Activated naive CD4-positive, alpha-beta T cell treated with anti-CD3 and anti-CD28 coated beads, Interleukin-2, amount 10 ng/mL, durations not matched to agents 7 days and 5 days (primary cell): ENCODE measurements around the gene TBRG4.
A peak's percentile ranks its signal among the peaks of the same experiment; 100 is the strongest.
"Not testable (repeated sequence)": the region's sequence is repeated elsewhere in the genome, so short reads cannot be mapped to it uniquely, and the experiment has no call there.

Experiments
- CTCF ChIA-PET: fragments of 350-600 bp; sonication (Branson Sonifier 250); formaldehyde crosslinking; loops from one replicate; lab custom pipeline; 2021; ENCODE audit warnings: antibody characterized with exemption; lab: Charles Lee
- DNase-seq: peaks from one replicate; pipeline ENCODE4 v3.0.0-alpha.2; 2020
- H3K27ac Mint-ChIP-seq: one replicate; pipeline ENCODE4 v1.8.0; 2021; ENCODE audit warnings: mild to moderate bottlenecking, moderate library complexity, mixed read lengths
- H3K27me3 Mint-ChIP-seq: one replicate; pipeline ENCODE4 v1.8.0; 2021; ENCODE audit warnings: mild to moderate bottlenecking, mixed read lengths
- H3K36me3 Mint-ChIP-seq: one replicate; pipeline ENCODE4 v1.8.0; 2021; ENCODE audit warnings: mixed read lengths
- H3K4me1 Mint-ChIP-seq: one replicate; pipeline ENCODE4 v1.8.0; 2021; ENCODE audit warnings: mixed read lengths
- H3K4me3 Mint-ChIP-seq: one replicate; pipeline ENCODE4 v1.8.0; 2021; ENCODE audit warnings: mild to moderate bottlenecking, moderate library complexity, mixed read lengths
- H3K9me3 Mint-ChIP-seq: one replicate; pipeline ENCODE4 v1.8.0; 2021; ENCODE audit warnings: mixed read lengths

The TBRG4 gene

GRCh38 chr7:45118292-45118691 is 6.8 kb upstream of the TBRG4 start:
- Mint-ChIP-seq H3K9me3 (no peaks in the 10 kb centered on the region), H3K36me3 (no peaks in the 10 kb centered on the region), H3K27me3 (peaks cover 31% of the 10 kb centered on the region), H3K4me1 (peaks cover 38% of the 10 kb centered on the region), H3K27ac (peak overlapping the region; percentile 35), H3K4me3 (no peak overlapping the region)
- no peak for DNase-seq
- CTCF ChIA-PET: interaction anchor here (0.7 to 0.8 kb wide), 2 partner anchors 18 to 157 kb away, joined by 3 to 4 read pairs; no protein-coding TSS in a partner anchor

- Mint-ChIP-seq H3K36me3 (peaks cover 1% of the 10 kb centered on the region), H3K9me3 (no peaks in the 10 kb centered on the region), H3K4me3 (no peak overlapping the region), H3K4me1 (peaks cover 37% of the 10 kb centered on the region), H3K27me3 (peaks cover 35% of the 10 kb centered on the region), H3K27ac (no peak overlapping the region)
- no peak for DNase-seq
- CTCF ChIA-PET: interaction anchor here (0.6 to 1.6 kb wide), 3 partner anchors 19 to 142 kb away, joined by 3 read pairs; no protein-coding TSS in a partner anchor
Observed at GRCh38 chr7:45117582-45117981, 6.1 kb upstream of the TBRG4 start.

- Mint-ChIP-seq H3K27me3 (peaks cover 41% of the 10 kb centered on the region), H3K27ac (no peak overlapping the region), H3K4me1 (peaks cover 41% of the 10 kb centered on the region), H3K36me3 (peaks cover 13% of the 10 kb centered on the region), H3K9me3 (no peaks in the 10 kb centered on the region), H3K4me3 (no peak overlapping the region)
- no peak for DNase-seq
- CTCF ChIA-PET: interaction anchor here (0.5 to 1.6 kb wide), 2 partner anchors 88 to 115 kb away, joined by 3 to 4 read pairs; no protein-coding TSS in a partner anchor
Observed at GRCh38 chr7:45116048-45116447, 4.6 kb upstream of the TBRG4 start.

- Mint-ChIP-seq H3K36me3 (peaks cover 20% of the 10 kb centered on the region), H3K4me1 (peaks cover 46% of the 10 kb centered on the region), H3K27me3 (peaks cover 41% of the 10 kb centered on the region), H3K27ac (no peak overlapping the region), H3K4me3 (no peak overlapping the region), H3K9me3 (no peaks in the 10 kb centered on the region)
- no peak for DNase-seq
- CTCF ChIA-PET: interaction anchor here (0.6 to 4.5 kb wide), 5 partner anchors 8 to 332 kb away, joined by 3 to 14 read pairs (median 4); no protein-coding TSS in a partner anchor
Observed at GRCh38 chr7:45114926-45115325, 3.4 kb upstream of the TBRG4 start.

- H3K4me1 Mint-ChIP-seq: peaks cover 44% of the 10 kb centered on the region
- CTCF ChIA-PET: interaction anchor here (1.0 to 4.5 kb wide), 4 partner anchors 21 to 141 kb away, joined by 4 to 14 read pairs (median 4); no protein-coding TSS in a partner anchor
- H3K4me3 Mint-ChIP-seq, DNase-seq, H3K27ac Mint-ChIP-seq, H3K9me3 Mint-ChIP-seq: not testable (repeated sequence)
- H3K27me3 Mint-ChIP-seq: peaks cover 41% of the 10 kb centered on the region
- H3K36me3 Mint-ChIP-seq: peaks cover 22% of the 10 kb centered on the region
Observed at GRCh38 chr7:45114257-45114656, 2.8 kb upstream of the TBRG4 start.

- no peak for DNase-seq
- peaks cover 35% of the 10 kb centered on the region for H3K36me3 Mint-ChIP-seq
- peak overlapping the region; percentile 99 for H3K27ac Mint-ChIP-seq
- H3K4me1 Mint-ChIP-seq: peaks cover 52% of the 10 kb centered on the region
- no peaks in the 10 kb centered on the region for H3K9me3 Mint-ChIP-seq
- H3K27me3 Mint-ChIP-seq: peaks cover 41% of the 10 kb centered on the region
- CTCF ChIA-PET: interaction anchor here (0.6 to 4.5 kb wide), 4 partner anchors 23 to 139 kb away, joined by 3 to 14 read pairs (median 4); no protein-coding TSS in a partner anchor
- peak overlapping the region; percentile 97 for H3K4me3 Mint-ChIP-seq
Observed at GRCh38 chr7:45112648-45113047, 1.2 kb upstream of the TBRG4 start.

- peaks cover 54% of the 10 kb centered on the region for H3K4me1 Mint-ChIP-seq
- H3K4me3 Mint-ChIP-seq: peak overlapping the region; percentile 41
- peaks cover 52% of the 10 kb centered on the region for H3K36me3 Mint-ChIP-seq
- DNase-seq: no peak
- peak overlapping the region; percentile 67 for H3K27ac Mint-ChIP-seq
- peaks cover 10% of the 10 kb centered on the region for H3K27me3 Mint-ChIP-seq
- CTCF ChIA-PET: no interaction called here
- no peaks in the 10 kb centered on the region for H3K9me3 Mint-ChIP-seq
Observed at GRCh38 chr7:45108863-45109262, 2.6 kb downstream of the TBRG4 start.

- Mint-ChIP-seq H3K27me3 (peaks cover 6% of the 10 kb centered on the region), H3K27ac (peak overlapping the region; percentile 63), H3K4me3 (peak overlapping the region; percentile 33), H3K36me3 (peaks cover 53% of the 10 kb centered on the region), H3K4me1 (peaks cover 46% of the 10 kb centered on the region), H3K9me3 (no peaks in the 10 kb centered on the region)
- no peak for DNase-seq
- CTCF ChIA-PET: no interaction called here
Observed at GRCh38 chr7:45107356-45107755, 4.1 kb downstream of the TBRG4 start.

GRCh38 chr7:45106820-45107219 is 4.7 kb downstream of the TBRG4 start:
- no peak for DNase-seq
- Mint-ChIP-seq H3K36me3 (peaks cover 52% of the 10 kb centered on the region), H3K4me1 (peaks cover 42% of the 10 kb centered on the region), H3K27me3 (peaks cover 5% of the 10 kb centered on the region), H3K27ac (no peak overlapping the region), H3K4me3 (no peak overlapping the region), H3K9me3 (no peaks in the 10 kb centered on the region)
- CTCF ChIA-PET: interaction anchor here (1.0 kb wide), 1 partner anchor 8 kb away, joined by 3 read pairs; no protein-coding TSS in a partner anchor

GRCh38 chr7:45105588-45106188 is 5.8 kb downstream of the TBRG4 start:
- DNase-seq: no peak
- no peaks in the 10 kb centered on the region for H3K9me3 Mint-ChIP-seq
- no peak overlapping the region for H3K27ac Mint-ChIP-seq
- CTCF ChIA-PET: interaction anchor here (1.3 kb wide), 1 partner anchor 30 kb away, joined by 5 read pairs; no protein-coding TSS in a partner anchor
- no peak overlapping the region for H3K4me3 Mint-ChIP-seq
- no peaks in the 10 kb centered on the region for H3K27me3 Mint-ChIP-seq
- H3K4me1 Mint-ChIP-seq: peaks cover 36% of the 10 kb centered on the region
- peaks cover 48% of the 10 kb centered on the region for H3K36me3 Mint-ChIP-seq

GRCh38 chr7:45104844-45105587 is 6.5 kb downstream of the TBRG4 start:
- Mint-ChIP-seq H3K4me3 (no peak overlapping the region), H3K27ac (no peak overlapping the region), H3K27me3 (no peaks in the 10 kb centered on the region), H3K9me3 (no peaks in the 10 kb centered on the region), H3K4me1 (peaks cover 31% of the 10 kb centered on the region), H3K36me3 (peaks cover 46% of the 10 kb centered on the region)
- DNase-seq: no peak
- CTCF ChIA-PET: interaction anchor here (1.3 kb wide), 1 partner anchor 31 kb away, joined by 5 read pairs; no protein-coding TSS in a partner anchor

- H3K4me1 Mint-ChIP-seq: peaks cover 26% of the 10 kb centered on the region
- H3K27ac Mint-ChIP-seq: no peak overlapping the region
- no peaks in the 10 kb centered on the region for H3K27me3 Mint-ChIP-seq
- H3K4me3 Mint-ChIP-seq: no peak overlapping the region
- CTCF ChIA-PET: interaction anchor here (1.3 kb wide), 1 partner anchor 32 kb away, joined by 5 read pairs; no protein-coding TSS in a partner anchor
- DNase-seq: no peak
- H3K9me3 Mint-ChIP-seq: no peaks in the 10 kb centered on the region
- H3K36me3 Mint-ChIP-seq: peaks cover 47% of the 10 kb centered on the region
Observed at GRCh38 chr7:45103958-45104843, 7.3 kb downstream of the TBRG4 start.

- CTCF ChIA-PET: no interaction called here
- Mint-ChIP-seq H3K9me3 (no peaks in the 10 kb centered on the region), H3K4me1 (peaks cover 15% of the 10 kb centered on the region), H3K36me3 (peaks cover 37% of the 10 kb centered on the region), H3K27ac (no peak overlapping the region), H3K4me3 (no peak overlapping the region), H3K27me3 (no peaks in the 10 kb centered on the region)
- DNase-seq: no peak
Observed at GRCh38 chr7:45102785-45103712, 8.4 kb downstream of the TBRG4 start.
